ENCODE data around the gene ANKMY1. TPM values are rescaled to one million over a fixed set of nuclear protein-coding genes. Genes with fewer than 3 reads are reported as not detected.

The ANKMY1 gene
- total RNA-seq, 2 experiments from 2014 or later = 25.7 to 26.2 TPM

GRCh38 chr2:240478346-240479110 lies 79.3 kb downstream of the ANKMY1 start:
- no peaks in the 10 kb centered on the region for H3K4me1 ChIP-seq (ENCODE audit: insufficient read depth, low read length)
- Mint-ChIP-seq H3K4me1 (ENCODE audit: low read depth) (no peaks in the 10 kb centered on the region), H3K27me3 (no peaks in the 10 kb centered on the region), H3K4me3 (no peak overlapping the region), H3K36me3 (ENCODE audit: low read depth) (peaks cover 33% of the 10 kb centered on the region), H3K27ac (no peak overlapping the region), H3K9me3 (no peaks in the 10 kb centered on the region)
- no peaks in the 10 kb centered on the region for H3K27me3 ChIP-seq (ENCODE audit: control insufficient read depth in 1 of 2, insufficient read depth in 2 of 2, low read length in 2 of 2)
- DNase-seq (peak in 1 of 14 experiments; percentile 1), ATAC-seq (ENCODE audit: poor library complexity) (no peak)
- no peak overlapping the region for H3K27ac ChIP-seq (ENCODE audit: low read depth in 1 of 2, low read length in 2 of 2)
- intact Hi-C loops (cut with DNase I, micrococcal nuclease) = no loop called here
- H3K9me3 ChIP-seq (ENCODE audit: control insufficient read depth in 1 of 2, insufficient read depth in 1 of 2, low read length in 2 of 2) = peaks cover 12 to 15% of the 10 kb centered on the region in 2 experiments
- H3K4me3 ChIP-seq (ENCODE audit: low read length) = no peak overlapping the region
- TF ChIP-seq CTCF (IDR thresholded peaks at IDR 0.05) = no peak
- no peaks in the 10 kb centered on the region for H3K36me3 ChIP-seq (ENCODE audit: insufficient read depth, low read length)
- ChIA-PET POLR2A (no interaction called here), CTCF (no interaction called here)

GRCh38 chr2:240477916-240478315 lies 79.9 kb downstream of the ANKMY1 start:
- Mint-ChIP-seq H3K4me3 (no peak overlapping the region), H3K36me3 (ENCODE audit: low read depth) (peaks cover 37% of the 10 kb centered on the region), H3K9me3 (no peaks in the 10 kb centered on the region), H3K27ac (no peak overlapping the region), H3K4me1 (ENCODE audit: low read depth) (no peaks in the 10 kb centered on the region), H3K27me3 (no peaks in the 10 kb centered on the region)
- no peak overlapping the region for H3K4me3 ChIP-seq (ENCODE audit: low read length)
- no peaks in the 10 kb centered on the region for H3K4me1 ChIP-seq (ENCODE audit: insufficient read depth, low read length)
- H3K27ac ChIP-seq (ENCODE audit: low read depth in 1 of 2, low read length in 2 of 2) = no peak overlapping the region
- no peaks in the 10 kb centered on the region for H3K27me3 ChIP-seq (ENCODE audit: control insufficient read depth in 1 of 2, insufficient read depth in 2 of 2, low read length in 2 of 2)
- ATAC-seq (ENCODE audit: poor library complexity) = no peak
- intact Hi-C loops (cut with DNase I, micrococcal nuclease) = no loop called here
- H3K36me3 ChIP-seq (ENCODE audit: insufficient read depth, low read length) = no peaks in the 10 kb centered on the region
- H3K9me3 ChIP-seq (ENCODE audit: control insufficient read depth in 1 of 2, insufficient read depth in 1 of 2, low read length in 2 of 2) = peaks cover 17 to 18% of the 10 kb centered on the region in 2 experiments
- ChIA-PET POLR2A (no interaction called here), CTCF (no interaction called here)
- no peak for DNase-seq
- no peak for TF ChIP-seq CTCF (IDR thresholded peaks at IDR 0.05)

GRCh38 chr2:240473211-240473610 lies 84.6 kb downstream of the ANKMY1 start:
- H3K27ac Mint-ChIP-seq = no peak overlapping the region
- Histone ChIP-seq H3K9me3 (ENCODE audit: control insufficient read depth in 1 of 2, insufficient read depth in 1 of 2, low read length in 2 of 2) (peaks cover 30 to 31% of the 10 kb centered on the region in 2 experiments), H3K36me3 (ENCODE audit: insufficient read depth, low read length) (peaks cover 2% of the 10 kb centered on the region), H3K4me1 (ENCODE audit: insufficient read depth, low read length) (no peaks in the 10 kb centered on the region), H3K27me3 (ENCODE audit: control insufficient read depth in 1 of 2, insufficient read depth in 2 of 2, low read length in 2 of 2) (no peaks in the 10 kb centered on the region), H3K4me3 (ENCODE audit: low read length) (no peak overlapping the region), H3K27ac (ENCODE audit: low read depth in 1 of 2, low read length in 2 of 2) (no peak overlapping the region)
- ATAC-seq (ENCODE audit: poor library complexity) (no peak), DNase-seq (no peak)
- H3K27me3 Mint-ChIP-seq = no peaks in the 10 kb centered on the region
- H3K4me1 Mint-ChIP-seq (ENCODE audit: low read depth) = no peaks in the 10 kb centered on the region
- POLR2A ChIA-PET = no interaction called here
- TF ChIP-seq CTCF (IDR thresholded peaks at IDR 0.05) = no peak
- H3K4me3 Mint-ChIP-seq = no peak overlapping the region
- no peaks in the 10 kb centered on the region for H3K9me3 Mint-ChIP-seq
- CTCF ChIA-PET = no interaction called here
- peaks cover 50% of the 10 kb centered on the region for H3K36me3 Mint-ChIP-seq (ENCODE audit: low read depth)
- intact Hi-C loops (cut with DNase I, micrococcal nuclease) = no loop called here
